PFSK-1 (cell line): ENCODE data around the gene EPM2A.

ENCODE experiments used
- FOXP2 ChIP-seq: optimal IDR thresholded peaks from 2 replicates; pipeline ENCODE3; 2011; ENCODE audit warnings: borderline replicate concordance, control low read depth, inconsistent platforms; ENCODE audit not compliant: insufficient read depth; ENCODE audit errors: extremely low read length, extremely low read depth
- POLR2AphosphoS5 ChIP-seq: IDR thresholded peaks from 2 replicates; pipeline ENCODE4 v1.6.1; 2012; ENCODE audit warnings: low read depth, mild to moderate bottlenecking, control low read depth, low read length, moderate library complexity
- REST ChIP-seq, 2 experiments: IDR thresholded peaks; 2 replicates each; pipeline versions ENCODE4 v1.6.1 to v1.8.0; 2011 to 2012; ENCODE audit warnings: low read depth in 2 of 2, low read length in 2 of 2, control low read depth in 1 of 2, inconsistent platforms in 1 of 2, mild to moderate bottlenecking in 1 of 2, moderate library complexity in 1 of 2; ENCODE audit not compliant: insufficient read depth in 1 of 2
- SIN3A ChIP-seq: IDR thresholded peaks from 2 replicates; pipeline ENCODE4 v1.6.1; 2012; ENCODE audit warnings: mild to moderate bottlenecking, low read length, moderate library complexity, borderline replicate concordance; ENCODE audit not compliant: insufficient read depth
- TAF1 ChIP-seq: IDR thresholded peaks from 2 replicates; pipeline ENCODE4 v1.6.1; 2012; ENCODE audit warnings: low read length, control low read depth, borderline replicate concordance; ENCODE audit not compliant: insufficient read depth

Gene EPM2A

GRCh38 chr6:145648149-145648548, 87.2 kb downstream of the EPM2A start:
- no peak for TF ChIP-seq REST (IDR thresholded peaks at IDR 0.05; ENCODE audit: insufficient read depth in 1 of 2, low read depth in 2 of 2, low read length in 2 of 2)
- TF ChIP-seq POLR2AphosphoS5, result no peak
- TF ChIP-seq SIN3A, result no peak
- no peak for TF ChIP-seq TAF1
- no peak for TF ChIP-seq FOXP2

GRCh38 chr6:145647602-145648001, 87.7 kb downstream of the EPM2A start:
- TF ChIP-seq POLR2AphosphoS5 (no peak), REST (IDR thresholded peaks at IDR 0.05; ENCODE audit: insufficient read depth in 1 of 2, low read depth in 2 of 2, low read length in 2 of 2) (no peak), SIN3A (no peak), TAF1 (no peak), FOXP2 (no peak)

- TF ChIP-seq FOXP2, result no peak
- TF ChIP-seq TAF1, result no peak
- no peak for TF ChIP-seq POLR2AphosphoS5
- no peak for TF ChIP-seq REST (IDR thresholded peaks at IDR 0.05; ENCODE audit: insufficient read depth in 1 of 2, low read depth in 2 of 2, low read length in 2 of 2)
- TF ChIP-seq SIN3A, result no peak
Observed at GRCh38 chr6:145643760-145644159, 91.6 kb downstream of the EPM2A start.

- TF ChIP-seq SIN3A, result no peak
- no peak for TF ChIP-seq FOXP2
- no peak for TF ChIP-seq TAF1
- no peak for TF ChIP-seq POLR2AphosphoS5
- no peak for TF ChIP-seq REST (IDR thresholded peaks at IDR 0.05; ENCODE audit: insufficient read depth in 1 of 2, low read depth in 2 of 2, low read length in 2 of 2)
Observed at GRCh38 chr6:145633981-145634627, 101.2 kb downstream of the EPM2A start.

- no peak for TF ChIP-seq FOXP2
- TF ChIP-seq POLR2AphosphoS5, result no peak
- no peak for TF ChIP-seq TAF1
- TF ChIP-seq SIN3A, result no peak
- TF ChIP-seq REST (IDR thresholded peaks at IDR 0.05; ENCODE audit: insufficient read depth in 1 of 2, low read depth in 2 of 2, low read length in 2 of 2), result no peak
Observed at GRCh38 chr6:145632971-145633370, 102.3 kb downstream of the EPM2A start.
